ENCODE results near the gene TJAP1.
"Not testable (repeated sequence)": the region's sequence is repeated elsewhere in the genome, so short reads cannot be mapped to it uniquely, and the experiment has no call there.

TJAP1 gene

GRCh38 chr6:43488667-43489276, 11.4 kb downstream of the TJAP1 start:
- DNase-seq = no peak

- no peak for DNase-seq
Observed at GRCh38 chr6:43489277-43490072, 12.1 kb downstream of the TJAP1 start.

GRCh38 chr6:43490523-43490939, 13.2 kb downstream of the TJAP1 start:
- no peak for DNase-seq

GRCh38 chr6:43491750-43492661, 14.6 kb downstream of the TJAP1 start:
- no peak for DNase-seq

- DNase-seq = no peak
Observed at GRCh38 chr6:43492673-43493072, 15.3 kb downstream of the TJAP1 start.

- DNase-seq = no peak
Observed at GRCh38 chr6:43493230-43493629, 15.9 kb downstream of the TJAP1 start.

GRCh38 chr6:43493833-43494232, 16.5 kb downstream of the TJAP1 start:
- no peak for DNase-seq

GRCh38 chr6:43494321-43494720, 17.0 kb downstream of the TJAP1 start:
- no peak for DNase-seq

- DNase-seq = no peak
Observed at GRCh38 chr6:43494766-43495165, 17.4 kb downstream of the TJAP1 start.

- no peak for DNase-seq
Observed at GRCh38 chr6:43495409-43495941, 18.1 kb downstream of the TJAP1 start.

GRCh38 chr6:43496370-43497128, 19.2 kb downstream of the TJAP1 start:
- DNase-seq = no peak

- DNase-seq = no peak
Observed at GRCh38 chr6:43497129-43497396, 19.7 kb downstream of the TJAP1 start.

GRCh38 chr6:43497689-43498088, 20.3 kb downstream of the TJAP1 start:
- DNase-seq = no peak

GRCh38 chr6:43498291-43498690, 20.9 kb downstream of the TJAP1 start:
- not testable (repeated sequence) for DNase-seq

- no peak for DNase-seq
Observed at GRCh38 chr6:43499028-43499815, 21.9 kb downstream of the TJAP1 start.

GRCh38 chr6:43500921-43501320, 23.6 kb downstream of the TJAP1 start:
- no peak for DNase-seq

GRCh38 chr6:43502666-43503065, 25.3 kb downstream of the TJAP1 start:
- DNase-seq = no peak

GRCh38 chr6:43503443-43503842, 26.1 kb downstream of the TJAP1 start:
- DNase-seq = no peak

- DNase-seq = no peak
Observed at GRCh38 chr6:43504756-43505593, 27.6 kb downstream of the TJAP1 start.

GRCh38 chr6:43505718-43506117, 28.3 kb downstream of the TJAP1 start:
- no peak for DNase-seq

- no peak for DNase-seq
Observed at GRCh38 chr6:43506171-43506570, 28.8 kb downstream of the TJAP1 start.
